Esophagus (tissue), 2 donors: Measurements from ENCODE around the gene MEAF6. TPM values are rescaled to one million over a fixed set of nuclear protein-coding genes. Genes with fewer than 3 reads are reported as not detected.
"Not testable (repeated sequence)": the region's sequence is repeated elsewhere in the genome, so short reads cannot be mapped to it uniquely, and the experiment has no call there.

Experiments
- H3K27ac ChIP-seq, 2 donors: one replicate each; pipeline ENCODE4 v1.5.1; 2013; ENCODE audit warnings: low read depth in 2 of 2, mild to moderate bottlenecking in 2 of 2, inconsistent platforms in 1 of 2, low read length in 1 of 2, moderate library complexity in 1 of 2
- H3K27me3 ChIP-seq, 2 donors: one replicate each; pipeline ENCODE4 v1.6.1; 2013; ENCODE audit warnings: low read length in 2 of 2, control low read depth in 1 of 2, mild to moderate bottlenecking in 1 of 2; ENCODE audit not compliant: insufficient read depth in 2 of 2, control insufficient read depth in 1 of 2
- H3K36me3 ChIP-seq, 2 donors: one replicate each; pipeline ENCODE4 v1.6.1; 2013; ENCODE audit warnings: low read length in 1 of 2; ENCODE audit not compliant: control insufficient read depth in 2 of 2, insufficient read depth in 2 of 2
- H3K4me1 ChIP-seq, 2 donors: one replicate each; pipeline ENCODE4 v1.6.1; 2013; ENCODE audit warnings: low read length in 1 of 2; ENCODE audit not compliant: control insufficient read depth in 2 of 2, insufficient read depth in 2 of 2
- H3K4me3 ChIP-seq, 2 donors: one replicate each; pipeline ENCODE4 v1.5.1; 2013; ENCODE audit warnings: low read length in 2 of 2, mild to moderate bottlenecking in 2 of 2, low read depth in 1 of 2, moderate library complexity in 1 of 2
- H3K9me3 ChIP-seq, 2 donors: one replicate each; pipeline ENCODE4 v1.6.1; 2013; ENCODE audit warnings: mild to moderate bottlenecking in 2 of 2, low read depth in 1 of 2, low read length in 1 of 2, moderate library complexity in 1 of 2; ENCODE audit not compliant: control insufficient read depth in 2 of 2, insufficient read depth in 1 of 2
- WGBS, 2 donors: extraction: QIAGEN DNeasy Blood & Tissue Kit; methylation state at CpG; one replicate each; pipeline ENCODE4 v1.1.7; 2013; 5-methylcytosine and 5-hydroxymethylcytosine counted together
- polyA plus RNA-seq, 2 donors: library from polyadenylated mRNA; stranded (reverse); fragments of 200-250 nt; gene quantifications; one replicate each; pipeline ENCODE4 v1.2.3, GENCODE V29; 2013
- donor health status: healthy with polysubstance abuse.
- donor health status: Bipolar disorder and iron deficiency.

Gene MEAF6
- polyA plus RNA-seq: 10 to 100 TPM; 28.8 to 33.9 TPM

GRCh38 chr1:37514350-37515184 is at the start of gene MEAF6:
Gene MEAF6 (minus strand): TSS chr1:37514766. CDS start chr1:37514746, 20 bp downstream.
- Histone ChIP-seq H3K36me3 (no peaks in the 10 kb centered on the region), H3K27me3 (no peaks in the 10 kb centered on the region), H3K27ac (peak within 1 kb of the TSS; percentile 97 to 99), H3K4me1 (peaks cover 0 to 3% of the 10 kb centered on the region in 2 donors), H3K9me3 (no peaks in the 10 kb centered on the region), H3K4me3 (peak within 1 kb of the TSS; percentile 97 to 99)
- WGBS, 2 donors: 0 to 1% methylated on average over 83 to 100 of the region's 100 CpGs

GRCh38 chr1:37562984-37563383 is 48.4 kb upstream of the MEAF6 start:
- Histone ChIP-seq H3K4me3 (no peak overlapping the region), H3K27me3 (no peaks in the 10 kb centered on the region), H3K27ac (no peak overlapping the region), H3K36me3 (peaks cover 16 to 23% of the 10 kb centered on the region in 2 donors), H3K9me3 (no peaks in the 10 kb centered on the region), H3K4me1 (no peaks in the 10 kb centered on the region)
- 92 to 94% methylated on average over 1 of the region's 1 CpG for WGBS, 2 donors

GRCh38 chr1:37561133-37562132 is 46.9 kb upstream of the MEAF6 start:
- H3K36me3 ChIP-seq: peaks cover 6 to 14% of the 10 kb centered on the region in 2 donors
- no peak overlapping the region for H3K4me3 ChIP-seq
- 91% methylated on average over 21 of the region's 21 CpGs for WGBS, 2 donors
- H3K27me3 ChIP-seq: no peaks in the 10 kb centered on the region
- peaks cover 0 to 4% of the 10 kb centered on the region in 2 donors for H3K4me1 ChIP-seq
- no peaks in the 10 kb centered on the region for H3K9me3 ChIP-seq
- no peak overlapping the region for H3K27ac ChIP-seq

- Histone ChIP-seq H3K4me3 (no peak overlapping the region), H3K27me3 (no peaks in the 10 kb centered on the region), H3K4me1 (peaks cover 0 to 6% of the 10 kb centered on the region in 2 donors), H3K27ac (no peak overlapping the region), H3K36me3 (peaks cover 0 to 7% of the 10 kb centered on the region in 2 donors), H3K9me3 (no peaks in the 10 kb centered on the region)
- WGBS, 2 donors: 68 to 74% methylated on average over 10 of the region's 10 CpGs
Measured at GRCh38 chr1:37560401-37561132, 46.0 kb upstream of the MEAF6 start.

- not testable (repeated sequence) for H3K27me3 ChIP-seq, H3K4me3 ChIP-seq, H3K27ac ChIP-seq, H3K9me3 ChIP-seq, H3K4me1 ChIP-seq, H3K36me3 ChIP-seq
- 66 to 73% methylated on average over 12 of the region's 12 CpGs for WGBS, 2 donors
Measured at GRCh38 chr1:37559957-37560379, 45.4 kb upstream of the MEAF6 start.

- H3K27me3 ChIP-seq: no peaks in the 10 kb centered on the region
- H3K4me1 ChIP-seq: peaks cover 0 to 6% of the 10 kb centered on the region in 2 donors
- H3K9me3 ChIP-seq: no peaks in the 10 kb centered on the region
- peaks cover 0 to 2% of the 10 kb centered on the region in 2 donors for H3K36me3 ChIP-seq
- 83 to 91% methylated on average over 7 of the region's 7 CpGs for WGBS, 2 donors
- no peak overlapping the region for H3K4me3 ChIP-seq
- H3K27ac ChIP-seq: no peak overlapping the region
Measured at GRCh38 chr1:37559080-37559479, 44.5 kb upstream of the MEAF6 start.

- no peaks in the 10 kb centered on the region for H3K9me3 ChIP-seq
- H3K4me3 ChIP-seq: no peak overlapping the region
- no peak overlapping the region for H3K27ac ChIP-seq
- peaks cover 0 to 2% of the 10 kb centered on the region in 2 donors for H3K36me3 ChIP-seq
- 85 to 100% methylated on average over 1 of the region's 1 CpG for whole genome bisulfite sequencing, 2 donors
- H3K4me1 ChIP-seq: peaks cover 0 to 6% of the 10 kb centered on the region in 2 donors
- no peaks in the 10 kb centered on the region for H3K27me3 ChIP-seq
Measured at GRCh38 chr1:37558411-37558810, 43.8 kb upstream of the MEAF6 start.

GRCh38 chr1:37557402-37557801 is 42.8 kb upstream of the MEAF6 start:
- peaks cover 0 to 12% of the 10 kb centered on the region in 2 donors for H3K4me1 ChIP-seq
- no peak overlapping the region for H3K4me3 ChIP-seq
- H3K27me3 ChIP-seq: no peaks in the 10 kb centered on the region
- H3K36me3 ChIP-seq: no peaks in the 10 kb centered on the region
- H3K9me3 ChIP-seq: no peaks in the 10 kb centered on the region
- H3K27ac ChIP-seq: no peak overlapping the region
- WGBS, 2 donors: 75 to 79% methylated on average over 3 of the region's 3 CpGs

GRCh38 chr1:37556712-37557196 is 42.2 kb upstream of the MEAF6 start, which contains the start of gene DNALI1:
Gene DNALI1 (plus strand): TSS chr1:37556940. CDS start chr1:37556995, 55 bp downstream.
- Histone ChIP-seq H3K27ac (peak within 1 kb of the TSS; percentile 22 to 32), H3K27me3 (no peaks in the 10 kb centered on the region), H3K4me3 (peak within 1 kb of the TSS in 1 of 2 donors; percentile 28), H3K36me3 (no peaks in the 10 kb centered on the region), H3K9me3 (no peaks in the 10 kb centered on the region), H3K4me1 (peaks cover 0 to 12% of the 10 kb centered on the region in 2 donors)
- 15% methylated on average over 31 of the region's 31 CpGs for WGBS, 2 donors
